Renal cortex interstitium (tissue), 11 donors: ENCODE measurements around the gene MAGT1. TPM values are rescaled to one million over a fixed set of nuclear protein-coding genes. Genes with fewer than 3 reads are reported as not detected.
"Not testable (repeated sequence)": the region's sequence is repeated elsewhere in the genome, so short reads cannot be mapped to it uniquely, and the experiment has no call there.

Experiments used
- DNase-seq, 11 donors: peaks; one replicate each; pipeline ENCODE4 v3.0.0-alpha.2; 2013; ENCODE audit warnings: low read depth in 9 of 11, low spot score in 4 of 11; ENCODE audit errors: extremely low read depth in 1 of 11
- polyA plus RNA-seq, 3 donors: library from polyadenylated mRNA; unstranded; fragments of 120-200 nt; gene quantifications; one replicate each; pipeline ENCODE4 v1.2.1, GENCODE V29; 2013; ENCODE audit not compliant: insufficient read length in 3 of 3

The MAGT1 gene
- polyA plus RNA-seq, 3 donors = 83.8 to 104 (median 93.1) TPM

DNA sequence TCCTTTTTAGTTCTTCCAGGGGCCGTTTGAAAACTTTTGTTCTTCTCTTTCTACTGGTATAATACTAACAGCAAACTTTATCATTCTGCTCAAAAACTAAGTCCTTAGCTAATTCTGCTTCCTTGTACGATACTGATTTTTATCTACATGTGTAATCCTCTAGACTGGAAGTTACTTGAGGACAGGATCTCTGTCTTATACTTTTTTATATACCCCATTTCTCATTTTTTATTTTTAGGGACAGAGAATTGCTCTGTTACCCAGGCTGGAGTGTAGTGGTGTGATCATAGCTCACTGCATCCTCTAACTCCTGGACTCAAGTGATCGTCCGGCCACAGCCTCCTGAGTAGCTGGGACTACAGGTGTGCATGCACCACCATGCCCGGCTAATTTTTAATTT lies 6.3 kb upstream of the MAGT1 start:
- DNase-seq = no peak

DNA sequence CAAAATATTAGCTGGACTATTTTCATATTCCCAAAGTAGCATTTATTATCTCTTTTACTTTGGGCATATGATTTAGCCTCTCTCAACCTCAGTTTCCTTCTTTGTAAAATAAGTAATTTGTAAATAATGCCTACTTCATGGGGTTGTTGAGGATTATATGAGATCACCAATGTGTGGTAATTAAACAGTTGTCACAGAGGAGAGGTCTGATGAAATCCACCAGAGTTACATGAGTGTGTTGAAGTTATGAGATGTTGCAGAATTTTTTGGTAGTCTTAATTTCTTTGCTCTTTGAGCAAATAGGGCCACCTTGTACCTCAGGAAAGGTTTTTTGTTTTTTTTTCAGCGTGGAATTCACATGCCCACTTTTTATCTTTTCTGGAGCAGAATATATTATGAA lies 5.5 kb upstream of the MAGT1 start:
- no peak for DNase-seq

DNA sequence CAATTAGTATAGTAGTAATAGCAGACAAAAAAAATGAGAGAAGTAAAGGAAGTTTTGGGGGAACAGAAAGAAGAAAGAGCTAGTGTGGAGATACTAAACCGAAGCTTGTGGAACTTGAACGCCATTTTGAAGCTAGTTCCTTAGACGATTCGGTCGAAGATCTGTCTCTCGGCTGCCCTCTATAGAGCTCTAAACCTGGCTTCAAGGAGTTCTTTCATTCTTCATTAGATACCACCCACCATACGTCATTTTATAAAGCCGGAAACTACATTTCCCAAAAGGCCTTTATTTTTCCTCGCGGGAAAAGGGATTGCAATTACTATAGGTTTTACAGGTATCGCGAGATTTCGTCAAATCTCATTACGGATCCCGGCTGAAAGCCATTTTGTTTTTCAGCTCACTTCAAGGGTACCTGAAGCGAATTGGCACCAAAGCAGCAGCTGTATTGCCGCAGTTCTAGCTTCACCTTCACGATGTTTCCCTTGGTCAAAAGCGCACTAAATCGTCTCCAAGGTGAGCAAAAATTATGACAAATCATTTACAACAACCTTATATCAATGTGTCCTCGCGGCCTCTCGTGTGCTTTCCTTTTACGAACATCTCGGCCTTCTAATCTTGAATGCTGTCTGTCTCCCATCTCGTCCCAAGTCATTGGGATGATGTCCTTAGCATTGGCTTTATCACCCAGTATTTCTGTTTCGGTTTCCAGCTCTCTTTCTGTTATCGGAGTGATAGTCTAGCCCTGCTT lies 4.0 kb upstream of the MAGT1 start, which contains the start of gene COX7B:
TSS of gene COX7B (plus strand) at position 388 of the 748 bp plus-strand sequence. CDS start at position 474, 86 bp downstream.
- peak; percentile 81 to 97 (median 90) for DNase-seq

DNA sequence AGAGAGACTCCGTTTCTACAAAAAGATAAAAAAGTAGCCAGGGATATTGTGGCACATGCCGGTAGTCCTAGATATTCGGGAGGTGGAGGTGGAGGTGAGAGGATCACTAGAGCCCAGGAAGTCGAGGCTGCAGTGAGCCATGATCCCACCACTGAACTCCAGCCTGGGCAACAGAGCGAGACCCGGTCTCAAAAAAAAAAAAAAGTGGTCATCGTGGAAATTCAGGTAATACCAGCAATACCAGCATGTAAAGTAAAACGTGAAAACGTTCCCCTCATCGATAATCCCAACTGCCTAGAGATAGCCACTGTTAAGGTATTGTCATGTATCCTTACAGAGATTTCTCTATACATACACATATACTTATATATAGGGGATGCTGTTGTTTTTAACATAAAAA lies 1.5 kb downstream of the MAGT1 start:
- no peak for DNase-seq

DNA sequence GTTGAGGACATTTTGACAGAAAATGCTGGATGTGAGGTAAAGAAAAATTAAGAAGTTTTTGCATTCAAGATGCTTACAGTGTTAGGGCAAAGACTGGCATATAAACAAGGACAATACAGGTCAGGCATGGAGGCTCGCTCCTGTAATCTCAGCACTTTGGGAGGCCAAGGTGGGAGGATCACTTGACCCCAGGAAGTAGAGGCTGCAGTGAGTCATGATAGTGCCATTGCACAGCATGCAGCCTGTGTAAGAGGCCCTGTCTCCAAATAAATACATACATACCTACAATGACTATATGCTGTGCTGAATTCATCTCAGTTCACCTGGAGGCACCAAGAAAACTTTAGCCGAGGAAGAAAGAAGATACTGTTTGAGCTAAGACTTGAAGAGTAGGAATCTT lies 2.3 kb downstream of the MAGT1 start:
- no peak for DNase-seq

DNA sequence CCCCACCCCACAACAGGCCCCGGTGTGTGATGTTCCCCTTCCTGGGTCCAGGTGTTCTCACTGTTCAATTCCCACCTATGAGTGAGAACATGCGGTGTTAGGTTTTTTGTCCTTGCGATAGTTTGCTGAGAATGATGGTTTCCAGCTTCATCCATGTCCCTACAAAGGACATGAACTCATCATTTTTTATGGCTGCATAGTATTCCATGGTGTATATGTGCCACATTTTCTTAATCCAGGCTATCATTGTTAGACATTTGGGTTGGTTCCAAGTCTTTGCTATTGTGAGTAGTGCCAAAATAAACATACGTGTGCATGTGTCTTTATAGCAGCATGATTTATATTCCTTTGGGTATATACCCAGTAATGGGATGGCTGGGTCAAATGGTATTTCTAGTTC lies 13.8 kb downstream of the MAGT1 start:
- DNase-seq = not testable (repeated sequence)

DNA sequence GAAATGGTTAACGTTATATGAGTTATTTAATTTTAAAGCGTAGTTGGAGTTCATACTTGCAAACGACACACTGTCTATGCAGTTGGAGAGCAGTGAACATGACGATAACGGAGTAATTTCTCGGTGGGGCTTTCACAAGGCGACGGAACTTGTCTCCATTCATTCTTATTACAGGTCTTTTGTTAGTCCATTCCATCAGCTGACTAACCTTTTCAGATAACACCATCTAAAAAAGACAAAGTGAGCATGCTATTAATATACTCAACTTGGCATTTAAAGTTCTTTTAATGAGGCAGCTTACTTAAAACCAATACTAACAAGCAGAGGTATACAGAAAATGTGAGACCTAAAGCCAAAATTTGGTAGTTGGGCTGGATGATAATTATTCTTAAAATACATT lies 19.9 kb downstream of the MAGT1 start:
- no peak for DNase-seq

DNA sequence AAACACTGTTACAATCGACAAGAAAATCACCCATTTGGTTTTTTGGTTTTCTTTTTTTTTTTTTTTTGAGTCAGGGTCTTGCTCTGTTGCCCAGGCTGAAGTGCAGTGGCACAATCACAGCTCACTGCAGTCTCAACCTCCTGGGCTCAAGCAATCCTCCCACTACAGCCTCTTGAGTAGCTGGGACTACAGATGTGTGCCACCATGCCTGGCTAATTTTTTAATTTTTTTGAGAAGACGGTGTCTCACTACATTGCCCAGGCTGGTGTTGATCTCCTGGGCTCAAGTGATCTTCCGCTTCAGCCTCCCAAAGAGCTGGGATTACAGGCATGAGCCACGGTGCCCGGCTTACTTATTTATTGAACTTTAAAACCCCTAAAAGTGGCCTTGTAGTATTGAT lies 63.7 kb downstream of the MAGT1 start:
- DNase-seq = not testable (repeated sequence)

DNA sequence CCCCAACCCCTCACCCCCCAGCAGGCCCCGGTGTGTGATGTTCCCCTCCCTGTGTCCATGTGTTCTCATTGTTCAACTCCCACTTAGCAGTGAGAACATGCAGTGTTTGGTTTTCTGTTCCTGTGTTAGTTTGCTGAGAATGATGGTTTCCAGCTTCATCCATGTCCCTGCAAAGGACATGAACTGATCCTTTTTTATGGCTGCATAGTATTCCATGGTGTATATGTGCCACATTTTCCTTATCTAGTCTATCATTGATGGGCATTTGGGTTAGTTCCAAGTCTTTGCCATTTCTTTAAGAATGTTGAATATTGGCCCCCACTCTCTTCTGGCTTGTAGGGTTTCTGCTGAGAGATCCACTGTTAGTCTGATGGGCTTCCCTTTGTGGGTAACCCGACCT lies 73.2 kb downstream of the MAGT1 start:
- DNase-seq = not testable (repeated sequence)

DNA sequence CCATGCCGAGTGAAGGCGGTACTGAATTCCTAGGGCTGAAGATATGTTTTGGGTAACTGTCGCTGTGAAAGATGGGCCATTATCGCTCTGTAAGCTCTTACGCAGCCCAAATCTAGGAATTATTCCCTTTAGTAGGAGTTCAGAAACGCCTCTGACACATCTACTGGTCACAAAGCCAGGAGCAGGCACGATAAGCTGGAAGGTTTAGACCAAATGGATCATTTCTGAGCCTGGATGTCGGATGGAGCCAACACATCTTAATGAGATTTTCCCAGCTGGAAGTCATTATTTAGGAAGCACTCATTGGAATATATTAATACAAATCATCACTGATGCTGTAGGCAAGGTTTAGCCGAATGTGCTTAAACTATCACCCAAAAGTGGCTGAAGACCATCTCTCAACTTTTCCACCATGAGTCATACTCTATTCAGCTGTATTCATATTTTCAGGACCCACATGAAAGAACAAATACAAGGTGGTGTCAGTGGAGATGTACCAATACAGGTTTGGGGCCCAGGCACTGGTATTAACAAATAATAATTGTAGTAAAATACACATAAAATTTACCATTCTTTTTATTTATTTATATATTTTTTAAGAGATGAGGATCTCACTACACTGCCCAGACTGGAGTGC lies 75.0 kb downstream of the MAGT1 start:
- no peak for DNase-seq

DNA sequence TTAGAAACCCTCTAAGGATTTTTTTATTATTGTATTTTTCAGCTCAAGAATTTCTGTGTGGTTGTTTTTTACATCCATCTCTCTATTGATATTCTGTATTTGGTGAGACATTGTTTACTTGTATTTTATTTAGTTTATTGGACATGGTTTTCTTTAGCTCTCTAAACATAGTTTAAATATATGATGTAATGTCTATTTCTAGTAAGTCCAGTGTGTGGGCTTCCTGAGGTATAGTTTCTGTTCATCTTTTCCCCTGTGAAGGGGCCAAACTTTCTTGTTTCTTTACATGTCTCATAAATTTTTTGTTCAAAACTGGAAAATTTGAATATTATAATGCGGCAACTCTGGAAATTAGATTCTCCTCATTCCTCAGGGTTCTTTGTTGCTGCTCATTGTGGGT lies 81.0 kb downstream of the MAGT1 start:
- no peak for DNase-seq

DNA sequence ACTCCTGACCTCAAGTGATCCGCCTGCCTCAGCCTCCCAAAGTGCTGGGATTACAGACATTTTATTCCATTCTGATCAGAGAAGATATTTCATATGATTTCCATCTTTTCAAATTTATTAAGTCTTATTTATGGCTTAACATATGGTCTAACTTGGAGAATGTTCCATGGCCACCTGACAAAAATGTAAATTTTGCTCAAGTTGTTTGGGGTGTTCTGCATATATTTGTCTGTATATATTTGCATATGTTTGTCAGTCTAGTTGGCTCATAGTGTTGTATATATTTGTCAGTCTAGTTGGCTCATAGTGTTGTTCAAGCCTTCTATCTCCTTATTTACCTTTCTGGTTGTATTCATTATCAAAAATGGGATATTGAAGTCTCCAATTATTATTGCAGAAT lies 93.0 kb downstream of the MAGT1 start:
- no peak for DNase-seq

DNA sequence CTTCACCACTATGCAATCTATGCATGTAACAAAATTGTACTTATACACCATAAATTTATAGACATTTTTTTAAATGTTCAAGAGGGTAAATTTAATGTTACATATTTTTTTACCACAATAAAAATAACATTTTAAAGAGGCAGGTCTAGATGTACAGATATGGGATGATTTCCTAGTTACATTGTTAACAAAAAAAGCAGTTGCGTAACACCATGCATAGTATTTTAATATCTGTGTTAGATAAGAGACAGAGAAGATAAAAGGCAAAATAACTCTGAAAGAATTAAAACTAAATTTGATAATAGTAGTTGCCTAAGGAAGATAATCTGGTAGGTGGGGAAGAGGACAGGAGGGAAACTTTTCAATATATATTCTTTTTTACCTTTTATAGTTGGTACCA lies 100.1 kb downstream of the MAGT1 start:
- no peak for DNase-seq

DNA sequence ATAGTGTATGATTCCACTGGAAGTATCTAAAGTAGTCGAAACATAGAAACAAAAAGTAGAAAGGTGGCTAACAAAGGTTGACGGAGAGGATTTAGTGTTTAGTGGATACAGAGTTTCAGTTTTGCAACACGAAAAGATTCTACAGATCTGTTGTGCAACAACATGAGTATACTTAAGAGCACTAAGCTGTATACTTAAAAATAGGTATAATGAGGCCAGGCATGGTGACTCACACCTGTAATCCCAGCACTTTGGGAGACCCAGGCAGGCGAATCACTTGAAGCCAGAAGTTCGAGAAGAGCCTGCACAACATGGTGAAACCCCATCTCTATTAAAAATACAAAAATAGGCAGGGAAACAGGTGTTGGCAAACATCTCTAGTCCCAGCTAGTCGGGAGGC lies 101.3 kb downstream of the MAGT1 start:
- DNase-seq = no peak

DNA sequence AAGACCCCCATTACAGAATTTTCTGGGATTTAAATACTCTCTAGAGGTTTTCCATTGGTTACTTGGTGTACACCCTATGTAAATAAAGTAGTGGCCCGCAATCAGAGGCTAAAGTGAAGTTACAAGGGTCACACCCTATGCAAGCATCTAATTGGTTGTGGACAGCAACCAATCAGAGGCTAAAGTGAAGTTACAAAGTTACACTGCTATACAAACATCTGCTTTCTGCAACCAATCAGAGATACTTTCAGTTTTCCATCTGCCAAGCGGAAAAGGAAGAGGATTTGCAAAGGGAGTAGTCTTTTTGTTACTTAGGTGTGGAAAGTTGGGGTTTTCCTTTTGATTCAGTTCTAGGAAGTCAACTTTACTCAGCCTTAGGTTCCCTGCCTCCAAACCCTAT lies 107.2 kb downstream of the MAGT1 start:
- no peak for DNase-seq

DNA sequence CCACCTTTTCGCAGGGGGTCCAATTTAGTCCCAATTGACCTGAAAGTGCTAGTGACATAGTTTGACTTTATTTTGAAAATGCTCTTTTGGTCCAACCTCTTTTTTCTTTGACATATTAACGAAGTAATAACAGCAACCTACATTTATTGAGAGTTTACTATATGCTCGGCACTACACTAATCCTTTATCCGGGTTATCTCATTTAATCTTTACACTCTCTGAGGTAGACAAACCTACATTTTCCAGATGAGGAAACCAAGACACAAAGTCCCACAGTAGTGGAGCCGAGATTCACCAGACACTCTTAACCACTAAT lies 108.9 kb downstream of the MAGT1 start:
- DNase-seq = no peak

DNA sequence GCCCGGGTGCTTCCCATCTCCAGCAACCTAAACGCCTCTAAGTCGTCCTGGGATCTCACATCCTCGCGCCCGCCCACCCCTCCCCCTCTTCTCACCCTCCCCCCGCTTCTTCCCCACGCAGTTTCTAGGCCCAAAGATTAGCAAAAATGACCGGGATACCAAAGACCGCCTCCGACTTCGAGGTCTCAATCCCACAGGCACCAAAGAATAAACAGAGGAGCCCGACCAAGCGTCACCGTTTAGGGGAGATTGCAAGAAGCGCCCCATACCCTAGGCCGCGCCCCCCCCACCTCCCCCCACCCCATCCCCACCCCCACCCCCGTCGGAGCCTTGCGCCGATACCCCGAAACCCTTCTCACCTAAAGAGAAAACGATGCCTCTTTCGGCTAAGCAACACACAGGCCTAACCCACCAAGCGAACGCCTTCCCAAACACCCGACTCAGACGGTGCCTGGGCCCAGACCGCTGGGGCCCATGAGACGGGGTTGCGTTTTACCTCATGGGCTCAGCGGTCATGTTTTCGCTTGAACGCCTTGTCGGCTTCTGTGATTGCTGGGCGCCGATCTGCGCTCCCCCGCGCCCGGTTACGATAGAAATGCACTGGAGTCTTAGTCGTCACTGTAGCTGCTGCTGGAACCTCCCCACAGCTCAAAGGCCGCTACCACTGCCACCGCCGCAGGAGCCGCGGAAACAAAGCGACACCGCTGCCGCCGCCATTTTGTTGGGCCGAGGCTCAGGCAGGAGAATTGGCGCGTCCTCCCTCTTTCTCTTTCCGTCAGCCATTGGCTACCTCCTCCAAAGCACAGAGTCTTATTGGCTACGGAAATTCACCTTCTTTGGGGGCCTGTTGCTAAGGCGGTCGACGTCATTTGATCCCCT lies 109.5 kb downstream of the MAGT1 start, which contains the start of gene ATRX:
TSS of gene ATRX (minus strand) at position 731 of the 879 bp plus-strand sequence. CDS start at position 516, 215 bp downstream.
- DNase-seq = peak in 10 of 11 donors; percentile 45 to 80 (median 72)

DNA sequence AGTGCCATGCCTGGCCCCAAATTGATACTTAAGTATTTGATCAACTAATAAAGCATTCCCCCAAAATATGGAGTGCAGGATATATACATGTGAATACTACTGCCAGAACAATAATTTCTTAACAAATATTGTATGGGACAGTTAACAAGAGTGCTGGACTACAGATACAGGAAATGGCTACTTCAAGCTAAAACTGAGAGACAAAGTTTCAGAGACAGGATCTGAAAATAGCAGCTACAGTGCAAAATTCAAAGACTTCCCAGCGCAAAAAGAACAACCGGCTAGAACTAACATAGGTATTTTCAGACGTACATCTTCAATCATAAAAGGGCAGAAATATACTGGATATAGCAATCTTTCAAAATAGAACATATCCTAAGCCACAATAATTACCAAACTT lies 115.5 kb downstream of the MAGT1 start:
- DNase-seq = no peak

DNA sequence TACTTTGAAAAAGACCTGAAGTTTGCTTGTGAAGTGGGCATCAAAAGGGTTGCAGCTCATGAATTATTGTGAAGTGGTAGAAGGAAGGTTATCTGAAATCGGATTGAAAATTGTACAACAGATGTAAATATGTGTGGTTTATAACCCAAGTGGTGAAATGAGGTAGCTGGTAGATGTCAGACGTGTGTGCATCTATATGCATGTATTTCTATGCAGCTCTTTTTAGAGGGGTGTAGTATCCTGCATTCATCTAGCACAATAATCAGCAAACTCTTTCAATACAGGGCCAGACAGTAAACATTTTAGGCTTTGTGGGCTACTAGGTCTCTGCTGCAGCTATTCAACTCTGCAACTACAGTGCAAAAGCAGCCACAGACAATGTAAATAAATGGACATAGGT lies 118.6 kb downstream of the MAGT1 start:
- no peak for DNase-seq
